Measurements from ENCODE around the gene DHFR2. TPM values are rescaled to one million over a fixed set of nuclear protein-coding genes. Genes with fewer than 3 reads are reported as not detected.

DHFR2 gene
- total and polyA plus RNA-seq, 9 of the 15 experiments (the other 6 are each of a cell fraction or from before 2014, with no cell fraction given): 0.64 to 1.7 (median 1.4) TPM

DNA sequence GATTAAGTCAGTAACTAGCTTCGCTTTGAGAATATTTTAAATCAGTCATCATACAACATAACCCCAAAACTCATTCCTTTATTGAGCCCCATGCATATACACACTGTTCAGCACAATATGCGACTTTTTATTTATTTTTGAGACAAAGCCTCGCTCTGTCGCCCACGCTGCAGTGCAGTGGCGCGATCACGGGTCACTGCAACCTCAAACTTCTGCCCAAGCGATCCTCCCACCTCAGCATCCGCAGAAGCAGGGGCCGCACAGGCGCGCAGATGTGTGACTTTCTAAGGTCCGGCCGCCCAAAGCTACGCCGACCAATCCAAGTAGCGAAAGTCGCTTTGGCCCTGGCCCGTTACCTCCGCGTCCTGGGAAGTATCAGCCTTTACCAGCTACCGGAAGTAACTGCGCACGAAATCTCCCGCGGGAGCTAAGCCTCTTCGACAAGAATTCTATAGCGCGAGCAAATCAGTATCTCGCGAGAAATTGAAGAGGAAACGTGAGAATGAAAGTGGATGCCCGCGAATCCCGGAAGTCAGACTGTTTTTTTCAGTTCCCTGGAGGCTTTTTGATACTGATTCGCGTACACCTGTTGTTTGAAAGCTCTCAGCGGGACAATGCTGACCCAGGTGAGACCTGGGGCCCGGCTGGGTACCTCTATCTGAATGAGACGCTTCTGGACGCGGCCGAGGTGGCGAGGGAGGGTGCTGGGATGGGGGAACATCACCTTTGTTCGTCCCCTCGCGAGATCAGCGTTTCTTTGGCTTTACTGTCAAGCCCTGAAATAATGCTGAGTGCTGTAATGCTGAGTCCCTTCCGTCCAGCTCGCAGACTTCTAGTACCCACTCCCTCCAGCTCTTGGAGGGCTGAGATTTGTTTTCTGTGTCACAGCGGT lies at the start of gene DHFR2, which contains the start of gene NSUN3 (continued):
- TF ChIP-seq, protein P1, sequence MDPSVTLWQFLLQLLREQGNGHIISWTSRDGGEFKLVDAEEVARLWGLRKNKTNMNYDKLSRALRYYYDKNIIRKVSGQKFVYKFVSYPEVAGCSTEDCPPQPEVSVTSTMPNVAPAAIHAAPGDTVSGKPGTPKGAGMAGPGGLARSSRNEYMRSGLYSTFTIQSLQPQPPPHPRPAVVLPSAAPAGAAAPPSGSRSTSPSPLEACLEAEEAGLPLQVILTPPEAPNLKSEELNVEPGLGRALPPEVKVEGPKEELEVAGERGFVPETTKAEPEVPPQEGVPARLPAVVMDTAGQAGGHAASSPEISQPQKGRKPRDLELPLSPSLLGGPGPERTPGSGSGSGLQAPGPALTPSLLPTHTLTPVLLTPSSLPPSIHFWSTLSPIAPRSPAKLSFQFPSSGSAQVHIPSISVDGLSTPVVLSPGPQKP (CRISPR knock-in tag; IDR thresholded peaks at IDR 0.05): no peak
- no peak for TF ChIP-seq BRCA1 (IDR thresholded peaks at IDR 0.05)
- TF ChIP-seq BRCA1 (CRISPR knock-in tag; IDR thresholded peaks at IDR 0.05): no peak
- TF ChIP-seq ZNF57 (CRISPR knock-in tag; IDR thresholded peaks at IDR 0.05): no peak
- no peak for TF ChIP-seq ZNF584 (CRISPR knock-in tag; IDR thresholded peaks at IDR 0.05; ENCODE audit: low read depth)
- TF ChIP-seq, protein P2, sequence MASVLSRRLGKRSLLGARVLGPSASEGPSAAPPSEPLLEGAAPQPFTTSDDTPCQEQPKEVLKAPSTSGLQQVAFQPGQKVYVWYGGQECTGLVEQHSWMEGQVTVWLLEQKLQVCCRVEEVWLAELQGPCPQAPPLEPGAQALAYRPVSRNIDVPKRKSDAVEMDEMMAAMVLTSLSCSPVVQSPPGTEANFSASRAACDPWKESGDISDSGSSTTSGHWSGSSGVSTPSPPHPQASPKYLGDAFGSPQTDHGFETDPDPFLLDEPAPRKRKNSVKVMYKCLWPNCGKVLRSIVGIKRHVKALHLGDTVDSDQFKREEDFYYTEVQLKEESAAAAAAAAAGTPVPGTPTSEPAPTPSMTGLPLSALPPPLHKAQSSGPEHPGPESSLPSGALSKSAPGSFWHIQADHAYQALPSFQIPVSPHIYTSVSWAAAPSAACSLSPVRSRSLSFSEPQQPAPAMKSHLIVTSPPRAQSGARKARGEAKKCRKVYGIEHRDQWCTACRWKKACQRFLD (CRISPR knock-in tag; IDR thresholded peaks at IDR 0.05): no peak
- TF ChIP-seq, protein P3, sequence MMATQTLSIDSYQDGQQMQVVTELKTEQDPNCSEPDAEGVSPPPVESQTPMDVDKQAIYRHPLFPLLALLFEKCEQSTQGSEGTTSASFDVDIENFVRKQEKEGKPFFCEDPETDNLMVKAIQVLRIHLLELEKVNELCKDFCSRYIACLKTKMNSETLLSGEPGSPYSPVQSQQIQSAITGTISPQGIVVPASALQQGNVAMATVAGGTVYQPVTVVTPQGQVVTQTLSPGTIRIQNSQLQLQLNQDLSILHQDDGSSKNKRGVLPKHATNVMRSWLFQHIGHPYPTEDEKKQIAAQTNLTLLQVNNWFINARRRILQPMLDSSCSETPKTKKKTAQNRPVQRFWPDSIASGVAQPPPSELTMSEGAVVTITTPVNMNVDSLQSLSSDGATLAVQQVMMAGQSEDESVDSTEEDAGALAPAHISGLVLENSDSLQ (IDR thresholded peaks at IDR 0.05): no peak
- TF ChIP-seq ZFP30 (CRISPR knock-in tag; IDR thresholded peaks at IDR 0.05; ENCODE audit: borderline replicate concordance): no peak
- TF ChIP-seq, protein P4, sequence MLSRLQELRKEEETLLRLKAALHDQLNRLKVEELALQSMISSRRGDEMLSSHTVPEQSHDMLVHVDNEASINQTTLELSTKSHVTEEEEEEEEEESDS (CRISPR knock-in tag; IDR thresholded peaks at IDR 0.05): no peak
- TF ChIP-seq ZNF316 (IDR thresholded peaks at IDR 0.05): peak; percentile 91
- no peak for TF ChIP-seq RHOXF2B (CRISPR knock-in tag; conservative IDR thresholded peaks at IDR 0.05)
- TF ChIP-seq NUFIP1 (IDR thresholded peaks at IDR 0.05; ENCODE audit: partially characterized antibody): no peak
- no peak for TF ChIP-seq XRCC3 (IDR thresholded peaks at IDR 0.05)
- TF ChIP-seq, protein P5, sequence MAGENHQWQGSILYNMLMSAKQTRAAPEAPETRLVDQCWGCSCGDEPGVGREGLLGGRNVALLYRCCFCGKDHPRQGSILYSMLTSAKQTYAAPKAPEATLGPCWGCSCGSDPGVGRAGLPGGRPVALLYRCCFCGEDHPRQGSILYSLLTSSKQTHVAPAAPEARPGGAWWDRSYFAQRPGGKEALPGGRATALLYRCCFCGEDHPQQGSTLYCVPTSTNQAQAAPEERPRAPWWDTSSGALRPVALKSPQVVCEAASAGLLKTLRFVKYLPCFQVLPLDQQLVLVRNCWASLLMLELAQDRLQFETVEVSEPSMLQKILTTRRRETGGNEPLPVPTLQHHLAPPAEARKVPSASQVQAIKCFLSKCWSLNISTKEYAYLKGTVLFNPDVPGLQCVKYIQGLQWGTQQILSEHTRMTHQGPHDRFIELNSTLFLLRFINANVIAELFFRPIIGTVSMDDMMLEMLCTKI (IDR thresholded peaks at IDR 0.05; ENCODE audit: partially characterized antibody): no peak
- TF ChIP-seq, protein P6, sequence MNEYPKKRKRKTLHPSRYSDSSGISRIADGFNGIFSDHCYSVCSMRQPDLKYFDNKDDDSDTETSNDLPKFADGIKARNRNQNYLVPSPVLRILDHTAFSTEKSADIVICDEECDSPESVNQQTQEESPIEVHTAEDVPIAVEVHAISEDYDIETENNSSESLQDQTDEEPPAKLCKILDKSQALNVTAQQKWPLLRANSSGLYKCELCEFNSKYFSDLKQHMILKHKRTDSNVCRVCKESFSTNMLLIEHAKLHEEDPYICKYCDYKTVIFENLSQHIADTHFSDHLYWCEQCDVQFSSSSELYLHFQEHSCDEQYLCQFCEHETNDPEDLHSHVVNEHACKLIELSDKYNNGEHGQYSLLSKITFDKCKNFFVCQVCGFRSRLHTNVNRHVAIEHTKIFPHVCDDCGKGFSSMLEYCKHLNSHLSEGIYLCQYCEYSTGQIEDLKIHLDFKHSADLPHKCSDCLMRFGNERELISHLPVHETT (CRISPR knock-in tag; conservative IDR thresholded peaks at IDR 0.05 in 1 of 2, IDR thresholded peaks at IDR 0.05 in 1 of 2): no peak
- TF ChIP-seq, protein P7, sequence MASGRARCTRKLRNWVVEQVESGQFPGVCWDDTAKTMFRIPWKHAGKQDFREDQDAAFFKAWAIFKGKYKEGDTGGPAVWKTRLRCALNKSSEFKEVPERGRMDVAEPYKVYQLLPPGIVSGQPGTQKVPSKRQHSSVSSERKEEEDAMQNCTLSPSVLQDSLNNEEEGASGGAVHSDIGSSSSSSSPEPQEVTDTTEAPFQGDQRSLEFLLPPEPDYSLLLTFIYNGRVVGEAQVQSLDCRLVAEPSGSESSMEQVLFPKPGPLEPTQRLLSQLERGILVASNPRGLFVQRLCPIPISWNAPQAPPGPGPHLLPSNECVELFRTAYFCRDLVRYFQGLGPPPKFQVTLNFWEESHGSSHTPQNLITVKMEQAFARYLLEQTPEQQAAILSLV (tag; IDR thresholded peaks at IDR 0.05): no peak
- no peak for TF ChIP-seq BRD9 (IDR thresholded peaks at IDR 0.05; ENCODE audit: low read depth, partially characterized antibody)
- TF ChIP-seq HNRNPL (IDR thresholded peaks at IDR 0.05; ENCODE audit: low read depth, low read length): no peak
- no peak for TF ChIP-seq ZNF165 (CRISPR knock-in tag; IDR thresholded peaks at IDR 0.05; ENCODE audit: borderline replicate concordance)
- no peak for TF ChIP-seq FOXJ2 (tag; IDR thresholded peaks at IDR 0.05)

Measured in K562 (cell line).